Measurements from ENCODE around the gene TTLL11. TPM values are rescaled to one million over a fixed set of nuclear protein-coding genes. Genes with fewer than 3 reads are reported as not detected.
A peak's percentile ranks its signal among the peaks of the same experiment; 100 is the strongest.

Gene TTLL11
- total RNA-seq, 1 experiment from 2014 or later: 7.0 TPM

- BruUV-seq (replicated peaks): no TSS peak
- no peak for ATAC-seq
- H3K4me3 ChIP-seq (ENCODE audit: low read length): no peak overlapping the region
- H3K27ac ChIP-seq (ENCODE audit: low read length): no peak overlapping the region
- H3K27me3 ChIP-seq (ENCODE audit: low read length): no peaks in the 10 kb centered on the region
- intact Hi-C loops (cut with micrococcal nuclease): no loop called here
- H3K9ac ChIP-seq (ENCODE audit: low read length): no peak overlapping the region
- POLR2A ChIA-PET (ENCODE audit: unreplicated experiment): no interaction called here
- no peaks in the 10 kb centered on the region for H4K20me1 ChIP-seq (ENCODE audit: low read length)
- H3K36me3 ChIP-seq (ENCODE audit: low read depth, low read length): no peaks in the 10 kb centered on the region
- TF ChIP-seq EZH2phosphoT487 (IDR thresholded peaks at IDR 0.05; ENCODE audit: borderline replicate concordance, low read length): no peak
- no peak for TF ChIP-seq CTCF (conservative IDR thresholded peaks at IDR 0.05; ENCODE audit: low read depth, low read length)
- TF ChIP-seq EZH2 (IDR thresholded peaks at IDR 0.05; ENCODE audit: low read length, unreplicated experiment): no peak
- CTCF ChIA-PET: no interaction called here
- no peaks in the 10 kb centered on the region for H3K79me2 ChIP-seq (ENCODE audit: low read length)
- DNase-seq: no peak
- no peaks in the 10 kb centered on the region for H3K9me2 ChIP-seq (replicated peaks; ENCODE audit: low read length)
- H3K9me3 ChIP-seq (ENCODE audit: low read length): no peaks in the 10 kb centered on the region
- no peaks in the 10 kb centered on the region for H3F3A ChIP-seq (ENCODE audit: low read length, unreplicated experiment)
- H3K4me1 ChIP-seq (ENCODE audit: insufficient read depth, low read length): no peaks in the 10 kb centered on the region
- H2AFZ ChIP-seq (ENCODE audit: low read length): no peak overlapping the region
- no peak overlapping the region for H3K4me2 ChIP-seq (ENCODE audit: low read length)
These were observed 105.8 kb downstream of the TTLL11 start for GRCh38 chr9:121987314-121987713.

- POLR2A ChIA-PET (ENCODE audit: unreplicated experiment): no interaction called here
- intact Hi-C loops (cut with micrococcal nuclease): no loop called here
- no peak; the same call in 1 of the 2 replicates for ATAC-seq
These were observed 107.2 kb downstream of the TTLL11 start for GRCh38 chr9:121985792-121986494.

More at GRCh38 chr9:121985792-121986494, 107.2 kb downstream of the TTLL11 start:
- no peaks in the 10 kb centered on the region for H3K36me3 ChIP-seq (ENCODE audit: low read depth, low read length)
- H3K4me3 ChIP-seq (ENCODE audit: low read length): no peak overlapping the region
- TF ChIP-seq EZH2 (IDR thresholded peaks at IDR 0.05; ENCODE audit: low read length, unreplicated experiment) (no peak), CTCF (conservative IDR thresholded peaks at IDR 0.05; ENCODE audit: low read depth, low read length) (0 out of 2 replicates have a peak, but pooled peaks have one; percentile 19)
- H3K9me3 ChIP-seq (ENCODE audit: low read length): no peaks in the 10 kb centered on the region
- no peak overlapping the region for H3K27ac ChIP-seq (ENCODE audit: low read length)
- no peak overlapping the region for H3K9ac ChIP-seq (ENCODE audit: low read length)
- CTCF ChIA-PET: no interaction called here
- no peaks in the 10 kb centered on the region for H3K79me2 ChIP-seq (ENCODE audit: low read length)
- no peaks in the 10 kb centered on the region for H3K27me3 ChIP-seq (ENCODE audit: low read length)
- no peaks in the 10 kb centered on the region for H3K4me1 ChIP-seq (ENCODE audit: insufficient read depth, low read length)
- H3F3A ChIP-seq (ENCODE audit: low read length, unreplicated experiment): no peaks in the 10 kb centered on the region
- H3K4me2 ChIP-seq (ENCODE audit: low read length): no peak overlapping the region
- no peak overlapping the region for H2AFZ ChIP-seq (ENCODE audit: low read length)
- no peaks in the 10 kb centered on the region for H3K9me2 ChIP-seq (replicated peaks; ENCODE audit: low read length)
- no peak for DNase-seq
- no TSS peak for BruUV-seq (replicated peaks)
- no peaks in the 10 kb centered on the region for H4K20me1 ChIP-seq (ENCODE audit: low read length)
